NCI-H2107 treated with DMSO at 0.1 percent for 48 hours (cell line): ENCODE measurements around the gene ADI1.
"Not testable (repeated sequence)": the region's sequence is repeated elsewhere in the genome, so short reads cannot be mapped to it uniquely, and the experiment has no call there.

ENCODE experiments used
- DNase-seq: peaks from one replicate; lab custom pipeline; 2025; ENCODE audit not compliant: unreplicated experiment; lab: John Stamatoyannopoulos, UW

ADI1 gene

GRCh38 chr2:3450385-3451010 is 68.8 kb downstream of the ADI1 start:
- peak; percentile 55 for DNase-seq

GRCh38 chr2:3449936-3450335 is 69.4 kb downstream of the ADI1 start:
- DNase-seq: no peak

- DNase-seq: no peak
Observed at GRCh38 chr2:3449086-3449485, 70.2 kb downstream of the ADI1 start.

- not testable (repeated sequence) for DNase-seq
Observed at GRCh38 chr2:3448441-3448911, 70.9 kb downstream of the ADI1 start.

- peak; percentile 94 for DNase-seq
Observed at GRCh38 chr2:3447789-3448317, 71.5 kb downstream of the ADI1 start.
